GM23338 (cell line): ENCODE measurements around the gene CAMTA1.

Experiments
- CREB1 ChIP-seq: fragments of 250-450 bp; sonication (Bioruptor Pico); IDR thresholded peaks from 2 replicates; pipeline ENCODE4 v1.5.0; 2020; ENCODE audit warnings: low read depth, mild to moderate bottlenecking, moderate library complexity
- EZH2 ChIP-seq: fragments of 200-600 bp; sonication (generic); IDR thresholded peaks from one replicate; pipeline ENCODE4 v1.8.0; 2017; ENCODE audit warnings: antibody characterized with exemption, mild to moderate bottlenecking, low read depth; ENCODE audit not compliant: unreplicated experiment
- EZH2phosphoT487 ChIP-seq: fragments of 200-600 bp; sonication (generic); IDR thresholded peaks from one replicate; pipeline ENCODE4 v1.8.1; 2018; ENCODE audit warnings: antibody characterized with exemption; ENCODE audit not compliant: unreplicated experiment
- JUNB ChIP-seq: IDR thresholded peaks from one replicate; pipeline ENCODE4 v1.6.1; 2016; ENCODE audit warnings: antibody characterized with exemption; ENCODE audit not compliant: unreplicated experiment
- NANOG ChIP-seq: IDR thresholded peaks from 2 replicates; pipeline ENCODE4 v1.6.1; 2016; ENCODE audit warnings: antibody characterized with exemption, borderline replicate concordance
- POLR2AphosphoS5 ChIP-seq: IDR thresholded peaks from 2 replicates; pipeline ENCODE4 v1.6.1; 2016; ENCODE audit warnings: antibody characterized with exemption, low read depth
- STAT1 ChIP-seq: IDR thresholded peaks from one replicate; pipeline ENCODE4 v1.6.1; 2016; ENCODE audit warnings: antibody characterized with exemption; ENCODE audit not compliant: unreplicated experiment
- ZNF114 ChIP-seq: fragments of 250-450 bp; sonication (Bioruptor Pico); IDR thresholded peaks from 2 replicates; pipeline ENCODE4 v1.5.0; 2020; ENCODE audit warnings: mild to moderate bottlenecking, moderate library complexity
- ZNF331 ChIP-seq: fragments of 250-450 bp; sonication (Bioruptor Pico); IDR thresholded peaks from 2 replicates; pipeline ENCODE4 v1.5.0; 2020; ENCODE audit warnings: low read depth, mild to moderate bottlenecking, moderate library complexity
- TF ChIP-seq, protein P1 (sequence below), 2 experiments: fragments of 200-600 bp in 1 of 2; sonication (generic) in 1 of 2; conservative IDR thresholded peaks; 2 replicates each; pipeline versions ENCODE4 v1.5.1 to v1.6.1; 2016 to 2017; ENCODE audit warnings: antibody characterized with exemption in 2 of 2, low read depth in 2 of 2, mild to moderate bottlenecking in 2 of 2, moderate library complexity in 1 of 2
- TF ChIP-seq, protein P2 (sequence below): IDR thresholded peaks from one replicate; pipeline ENCODE4 v1.6.1; 2018; ENCODE audit warnings: antibody characterized with exemption; ENCODE audit not compliant: unreplicated experiment
- TF ChIP-seq, protein P3 (sequence below): IDR thresholded peaks from 2 replicates; pipeline ENCODE4 v1.6.1; 2016; ENCODE audit warnings: antibody characterized with exemption
- TF ChIP-seq, protein P4 (sequence below): fragments of 250-450 bp; sonication (Bioruptor Pico); IDR thresholded peaks from 2 replicates; pipeline ENCODE4 v1.5.0; 2020; ENCODE audit warnings: mild to moderate bottlenecking, moderate library complexity

DNA sequence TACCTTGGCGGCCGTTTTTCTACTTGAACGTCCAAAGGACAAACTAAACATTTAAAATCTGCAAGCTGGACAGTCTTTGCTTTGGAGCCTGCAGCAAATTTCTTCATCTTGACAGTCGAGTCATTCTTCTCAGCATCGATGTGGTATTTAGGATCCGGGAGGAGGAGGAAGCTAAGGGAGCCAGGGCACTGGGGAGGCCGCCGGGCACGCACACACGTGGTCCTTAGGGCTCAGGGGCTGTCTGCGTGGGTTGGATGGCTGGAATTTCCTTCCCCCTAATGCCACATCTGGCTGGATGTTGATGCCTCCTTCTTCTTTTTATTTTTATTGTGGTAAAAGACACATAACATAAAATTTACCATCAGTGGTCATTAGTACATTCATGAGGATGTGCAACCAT lies 300.9 kb downstream of the CAMTA1 start:
- TF ChIP-seq, protein P1, sequence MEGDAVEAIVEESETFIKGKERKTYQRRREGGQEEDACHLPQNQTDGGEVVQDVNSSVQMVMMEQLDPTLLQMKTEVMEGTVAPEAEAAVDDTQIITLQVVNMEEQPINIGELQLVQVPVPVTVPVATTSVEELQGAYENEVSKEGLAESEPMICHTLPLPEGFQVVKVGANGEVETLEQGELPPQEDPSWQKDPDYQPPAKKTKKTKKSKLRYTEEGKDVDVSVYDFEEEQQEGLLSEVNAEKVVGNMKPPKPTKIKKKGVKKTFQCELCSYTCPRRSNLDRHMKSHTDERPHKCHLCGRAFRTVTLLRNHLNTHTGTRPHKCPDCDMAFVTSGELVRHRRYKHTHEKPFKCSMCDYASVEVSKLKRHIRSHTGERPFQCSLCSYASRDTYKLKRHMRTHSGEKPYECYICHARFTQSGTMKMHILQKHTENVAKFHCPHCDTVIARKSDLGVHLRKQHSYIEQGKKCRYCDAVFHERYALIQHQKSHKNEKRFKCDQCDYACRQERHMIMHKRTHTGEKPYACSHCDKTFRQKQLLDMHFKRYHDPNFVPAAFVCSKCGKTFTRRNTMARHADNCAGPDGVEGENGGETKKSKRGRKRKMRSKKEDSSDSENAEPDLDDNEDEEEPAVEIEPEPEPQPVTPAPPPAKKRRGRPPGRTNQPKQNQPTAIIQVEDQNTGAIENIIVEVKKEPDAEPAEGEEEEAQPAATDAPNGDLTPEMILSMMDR (conservative IDR thresholded peaks at IDR 0.05; ENCODE audit: low read depth in 2 of 2): no peak
- no peak for TF ChIP-seq POLR2AphosphoS5
- TF ChIP-seq EZH2: no peak
- no peak for TF ChIP-seq ZNF331 (CRISPR knock-in tag)
- TF ChIP-seq, protein P2, sequence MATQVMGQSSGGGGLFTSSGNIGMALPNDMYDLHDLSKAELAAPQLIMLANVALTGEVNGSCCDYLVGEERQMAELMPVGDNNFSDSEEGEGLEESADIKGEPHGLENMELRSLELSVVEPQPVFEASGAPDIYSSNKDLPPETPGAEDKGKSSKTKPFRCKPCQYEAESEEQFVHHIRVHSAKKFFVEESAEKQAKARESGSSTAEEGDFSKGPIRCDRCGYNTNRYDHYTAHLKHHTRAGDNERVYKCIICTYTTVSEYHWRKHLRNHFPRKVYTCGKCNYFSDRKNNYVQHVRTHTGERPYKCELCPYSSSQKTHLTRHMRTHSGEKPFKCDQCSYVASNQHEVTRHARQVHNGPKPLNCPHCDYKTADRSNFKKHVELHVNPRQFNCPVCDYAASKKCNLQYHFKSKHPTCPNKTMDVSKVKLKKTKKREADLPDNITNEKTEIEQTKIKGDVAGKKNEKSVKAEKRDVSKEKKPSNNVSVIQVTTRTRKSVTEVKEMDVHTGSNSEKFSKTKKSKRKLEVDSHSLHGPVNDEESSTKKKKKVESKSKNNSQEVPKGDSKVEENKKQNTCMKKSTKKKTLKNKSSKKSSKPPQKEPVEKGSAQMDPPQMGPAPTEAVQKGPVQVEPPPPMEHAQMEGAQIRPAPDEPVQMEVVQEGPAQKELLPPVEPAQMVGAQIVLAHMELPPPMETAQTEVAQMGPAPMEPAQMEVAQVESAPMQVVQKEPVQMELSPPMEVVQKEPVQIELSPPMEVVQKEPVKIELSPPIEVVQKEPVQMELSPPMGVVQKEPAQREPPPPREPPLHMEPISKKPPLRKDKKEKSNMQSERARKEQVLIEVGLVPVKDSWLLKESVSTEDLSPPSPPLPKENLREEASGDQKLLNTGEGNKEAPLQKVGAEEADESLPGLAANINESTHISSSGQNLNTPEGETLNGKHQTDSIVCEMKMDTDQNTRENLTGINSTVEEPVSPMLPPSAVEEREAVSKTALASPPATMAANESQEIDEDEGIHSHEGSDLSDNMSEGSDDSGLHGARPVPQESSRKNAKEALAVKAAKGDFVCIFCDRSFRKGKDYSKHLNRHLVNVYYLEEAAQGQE: no peak
- TF ChIP-seq EZH2phosphoT487: no peak
- no peak for TF ChIP-seq STAT1
- TF ChIP-seq JUNB: no peak
- no peak for TF ChIP-seq CREB1
- TF ChIP-seq ZNF114 (CRISPR knock-in tag): no peak
- TF ChIP-seq, protein P3, sequence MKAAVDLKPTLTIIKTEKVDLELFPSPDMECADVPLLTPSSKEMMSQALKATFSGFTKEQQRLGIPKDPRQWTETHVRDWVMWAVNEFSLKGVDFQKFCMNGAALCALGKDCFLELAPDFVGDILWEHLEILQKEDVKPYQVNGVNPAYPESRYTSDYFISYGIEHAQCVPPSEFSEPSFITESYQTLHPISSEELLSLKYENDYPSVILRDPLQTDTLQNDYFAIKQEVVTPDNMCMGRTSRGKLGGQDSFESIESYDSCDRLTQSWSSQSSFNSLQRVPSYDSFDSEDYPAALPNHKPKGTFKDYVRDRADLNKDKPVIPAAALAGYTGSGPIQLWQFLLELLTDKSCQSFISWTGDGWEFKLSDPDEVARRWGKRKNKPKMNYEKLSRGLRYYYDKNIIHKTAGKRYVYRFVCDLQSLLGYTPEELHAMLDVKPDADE: no peak
- no peak for TF ChIP-seq NANOG
- TF ChIP-seq, protein P4, sequence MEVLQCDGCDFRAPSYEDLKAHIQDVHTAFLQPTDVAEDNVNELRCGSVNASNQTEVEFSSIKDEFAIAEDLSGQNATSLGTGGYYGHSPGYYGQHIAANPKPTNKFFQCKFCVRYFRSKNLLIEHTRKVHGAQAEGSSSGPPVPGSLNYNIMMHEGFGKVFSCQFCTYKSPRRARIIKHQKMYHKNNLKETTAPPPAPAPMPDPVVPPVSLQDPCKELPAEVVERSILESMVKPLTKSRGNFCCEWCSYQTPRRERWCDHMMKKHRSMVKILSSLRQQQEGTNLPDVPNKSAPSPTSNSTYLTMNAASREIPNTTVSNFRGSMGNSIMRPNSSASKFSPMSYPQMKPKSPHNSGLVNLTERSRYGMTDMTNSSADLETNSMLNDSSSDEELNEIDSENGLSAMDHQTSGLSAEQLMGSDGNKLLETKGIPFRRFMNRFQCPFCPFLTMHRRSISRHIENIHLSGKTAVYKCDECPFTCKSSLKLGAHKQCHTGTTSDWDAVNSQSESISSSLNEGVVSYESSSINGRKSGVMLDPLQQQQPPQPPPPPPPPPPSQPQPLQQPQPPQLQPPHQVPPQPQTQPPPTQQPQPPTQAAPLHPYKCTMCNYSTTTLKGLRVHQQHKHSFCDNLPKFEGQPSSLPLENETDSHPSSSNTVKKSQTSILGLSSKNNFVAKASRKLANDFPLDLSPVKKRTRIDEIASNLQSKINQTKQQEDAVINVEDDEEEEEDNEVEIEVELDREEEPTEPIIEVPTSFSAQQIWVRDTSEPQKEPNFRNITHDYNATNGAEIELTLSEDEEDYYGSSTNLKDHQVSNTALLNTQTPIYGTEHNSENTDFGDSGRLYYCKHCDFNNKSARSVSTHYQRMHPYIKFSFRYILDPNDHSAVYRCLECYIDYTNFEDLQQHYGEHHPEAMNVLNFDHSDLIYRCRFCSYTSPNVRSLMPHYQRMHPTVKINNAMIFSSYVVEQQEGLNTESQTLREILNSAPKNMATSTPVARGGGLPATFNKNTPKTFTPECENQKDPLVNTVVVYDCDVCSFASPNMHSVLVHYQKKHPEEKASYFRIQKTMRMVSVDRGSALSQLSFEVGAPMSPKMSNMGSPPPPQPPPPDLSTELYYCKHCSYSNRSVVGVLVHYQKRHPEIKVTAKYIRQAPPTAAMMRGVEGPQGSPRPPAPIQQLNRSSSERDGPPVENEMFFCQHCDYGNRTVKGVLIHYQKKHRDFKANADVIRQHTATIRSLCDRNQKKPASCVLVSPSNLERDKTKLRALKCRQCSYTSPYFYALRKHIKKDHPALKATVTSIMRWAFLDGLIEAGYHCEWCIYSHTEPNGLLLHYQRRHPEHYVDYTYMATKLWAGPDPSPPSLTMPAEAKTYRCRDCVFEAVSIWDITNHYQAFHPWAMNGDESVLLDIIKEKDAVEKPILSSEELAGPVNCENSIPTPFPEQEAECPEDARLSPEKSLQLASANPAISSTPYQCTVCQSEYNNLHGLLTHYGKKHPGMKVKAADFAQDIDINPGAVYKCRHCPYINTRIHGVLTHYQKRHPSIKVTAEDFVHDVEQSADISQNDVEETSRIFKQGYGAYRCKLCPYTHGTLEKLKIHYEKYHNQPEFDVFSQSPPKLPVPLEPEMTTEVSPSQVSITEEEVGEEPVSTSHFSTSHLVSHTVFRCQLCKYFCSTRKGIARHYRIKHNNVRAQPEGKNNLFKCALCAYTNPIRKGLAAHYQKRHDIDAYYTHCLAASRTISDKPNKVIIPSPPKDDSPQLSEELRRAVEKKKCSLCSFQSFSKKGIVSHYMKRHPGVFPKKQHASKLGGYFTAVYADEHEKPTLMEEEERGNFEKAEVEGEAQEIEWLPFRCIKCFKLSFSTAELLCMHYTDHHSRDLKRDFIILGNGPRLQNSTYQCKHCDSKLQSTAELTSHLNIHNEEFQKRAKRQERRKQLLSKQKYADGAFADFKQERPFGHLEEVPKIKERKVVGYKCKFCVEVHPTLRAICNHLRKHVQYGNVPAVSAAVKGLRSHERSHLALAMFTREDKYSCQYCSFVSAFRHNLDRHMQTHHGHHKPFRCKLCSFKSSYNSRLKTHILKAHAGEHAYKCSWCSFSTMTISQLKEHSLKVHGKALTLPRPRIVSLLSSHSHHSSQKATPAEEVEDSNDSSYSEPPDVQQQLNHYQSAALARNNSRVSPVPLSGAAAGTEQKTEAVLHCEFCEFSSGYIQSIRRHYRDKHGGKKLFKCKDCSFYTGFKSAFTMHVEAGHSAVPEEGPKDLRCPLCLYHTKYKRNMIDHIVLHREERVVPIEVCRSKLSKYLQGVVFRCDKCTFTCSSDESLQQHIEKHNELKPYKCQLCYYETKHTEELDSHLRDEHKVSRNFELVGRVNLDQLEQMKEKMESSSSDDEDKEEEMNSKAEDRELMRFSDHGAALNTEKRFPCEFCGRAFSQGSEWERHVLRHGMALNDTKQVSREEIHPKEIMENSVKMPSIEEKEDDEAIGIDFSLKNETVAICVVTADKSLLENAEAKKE (CRISPR knock-in tag): no peak
